ENCODE data around the gene CLIP3. TPM values are rescaled to one million over a fixed set of nuclear protein-coding genes. Genes with fewer than 3 reads are reported as not detected.

Gene CLIP3
- total and polyA plus RNA-seq, 2 of the 13 experiments (the other 11 are each of a cell fraction or from before 2014, with no cell fraction given): 0.15 to 1.2 TPM

- 0 out of 2 replicates have a peak, but pooled peaks have one; percentile 29 for TF ChIP-seq RELA (CRISPR knock-in tag; IDR thresholded peaks at IDR 0.05)
- peak; percentile 92 for TF ChIP-seq TFDP2 (CRISPR knock-in tag; IDR thresholded peaks at IDR 0.05)
- peak; percentile 29 for TF ChIP-seq RBM22 (optimal IDR thresholded peaks at IDR 0.05; ENCODE audit: low read length)
- TF ChIP-seq MLLT10 (CRISPR knock-in tag; IDR thresholded peaks at IDR 0.05): no peak
- TF ChIP-seq HMGA1 (CRISPR knock-in tag; conservative IDR thresholded peaks at IDR 0.05): no peak
- TF ChIP-seq GFI1 (CRISPR knock-in tag; IDR thresholded peaks at IDR 0.05; ENCODE audit: borderline replicate concordance): peak; percentile 55; the same call in 1 of the 2 replicates
- no peak for TF ChIP-seq SMYD3 (CRISPR knock-in tag; IDR thresholded peaks at IDR 0.05)
- TF ChIP-seq NFE2L1 (CRISPR knock-in tag; IDR thresholded peaks at IDR 0.05; ENCODE audit: borderline replicate concordance): no peak; the same call in 1 of the 2 replicates
- 0 out of 2 replicates have a peak, but pooled peaks have one; percentile 7 for TF ChIP-seq ZBTB46 (CRISPR knock-in tag; IDR thresholded peaks at IDR 0.05; ENCODE audit: borderline replicate concordance)
- no peak; the same call in 1 of the 2 replicates for TF ChIP-seq ZMYM2 (CRISPR knock-in tag; IDR thresholded peaks at IDR 0.05)
- TF ChIP-seq KDM3A (CRISPR knock-in tag; IDR thresholded peaks at IDR 0.05; ENCODE audit: low read depth): no peak; the same call in 1 of the 2 replicates
- TF ChIP-seq ZNF329 (CRISPR knock-in tag; IDR thresholded peaks at IDR 0.05; ENCODE audit: low read depth): peak; percentile 30; the same call in 1 of the 2 replicates
- no peak for TF ChIP-seq CENPT (CRISPR knock-in tag; IDR thresholded peaks at IDR 0.05; ENCODE audit: low read depth)
- TF ChIP-seq ZNF850 (CRISPR knock-in tag; conservative IDR thresholded peaks at IDR 0.05): no peak
- no peak for TF ChIP-seq ZNF335 (CRISPR knock-in tag; IDR thresholded peaks at IDR 0.05)
- TF ChIP-seq NAIF1 (CRISPR knock-in tag; IDR thresholded peaks at IDR 0.05; ENCODE audit: borderline replicate concordance): no peak; the same call in 1 of the 2 replicates
- TF ChIP-seq ISL2 (CRISPR knock-in tag; IDR thresholded peaks at IDR 0.05): peak; percentile 46
- 0 out of 2 replicates have a peak, but pooled peaks have one; percentile 5 for TF ChIP-seq ZNF333 (CRISPR knock-in tag; IDR thresholded peaks at IDR 0.05; ENCODE audit: borderline replicate concordance)
- TF ChIP-seq WIZ (CRISPR knock-in tag; IDR thresholded peaks at IDR 0.05): no peak; the same call in 1 of the 2 replicates
- TF ChIP-seq U2AF2 (IDR thresholded peaks at IDR 0.05; ENCODE audit: low read depth, low read length): no peak
- peak; percentile 86 for TF ChIP-seq ZNF564 (CRISPR knock-in tag; IDR thresholded peaks at IDR 0.05)
- peak; percentile 92 for TF ChIP-seq SRY (CRISPR knock-in tag; IDR thresholded peaks at IDR 0.05)
- peak; percentile 74 for TF ChIP-seq SALL1 (CRISPR knock-in tag; IDR thresholded peaks at IDR 0.05)
- TF ChIP-seq ZNF20 (CRISPR knock-in tag; IDR thresholded peaks at IDR 0.05): no peak
- peak; percentile 65 for TF ChIP-seq SKIL (CRISPR knock-in tag; IDR thresholded peaks at IDR 0.05; ENCODE audit: borderline replicate concordance)
These were observed 37.4 kb downstream of the CLIP3 start, which contains the start of gene SDHAF1 (continued) for GRCh38 chr19:35995048-35995993.

Data from HepG2 (cell line).